GM04504 (cell line): ENCODE results near the gene PHYHD1.

Experiments
- DNase-seq: peaks from one replicate; pipeline ENCODE4 v3.0.0-alpha.2; 2012; ENCODE audit warnings: low read depth

Gene PHYHD1

DNA sequence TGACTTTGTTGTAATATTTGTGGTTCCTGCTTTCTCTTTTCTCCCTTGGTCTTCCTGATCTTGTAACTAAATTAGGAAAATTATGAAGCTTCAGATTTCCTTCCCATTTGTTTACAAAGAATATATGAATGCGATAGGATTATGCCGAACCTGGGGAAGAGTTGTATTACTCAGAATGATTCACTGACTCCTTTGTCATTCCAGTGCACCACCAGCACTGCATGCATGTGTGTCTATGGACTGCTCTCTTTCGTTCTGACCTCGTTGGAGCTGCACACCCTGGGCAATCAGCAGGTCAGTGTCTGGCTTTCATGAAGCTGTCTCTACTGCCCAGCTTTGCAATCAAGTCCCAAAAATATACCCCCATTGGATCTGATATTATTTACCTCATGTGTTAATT is 52.2 kb downstream of the PHYHD1 start:
- peak; percentile 16 for DNase-seq

DNA sequence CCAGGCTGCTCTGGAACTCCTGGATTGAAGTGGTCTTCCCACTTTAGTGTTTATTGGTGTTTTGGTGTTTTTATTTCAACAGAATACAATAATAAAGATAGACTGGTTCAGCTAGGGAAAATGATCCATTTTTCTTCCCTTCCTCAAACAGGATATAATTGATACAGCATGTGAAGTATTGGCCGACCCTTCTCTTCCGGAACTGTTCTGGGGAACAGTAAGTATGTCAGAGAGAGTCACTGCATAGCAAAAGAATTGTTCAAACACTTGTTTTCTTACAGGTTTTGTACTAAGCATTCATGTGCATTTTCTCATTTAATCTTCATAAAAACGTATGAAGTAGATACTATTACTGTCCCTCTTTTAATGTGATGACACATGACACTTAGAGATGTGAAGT is 58.3 kb downstream of the PHYHD1 start:
- DNase-seq: no peak

DNA sequence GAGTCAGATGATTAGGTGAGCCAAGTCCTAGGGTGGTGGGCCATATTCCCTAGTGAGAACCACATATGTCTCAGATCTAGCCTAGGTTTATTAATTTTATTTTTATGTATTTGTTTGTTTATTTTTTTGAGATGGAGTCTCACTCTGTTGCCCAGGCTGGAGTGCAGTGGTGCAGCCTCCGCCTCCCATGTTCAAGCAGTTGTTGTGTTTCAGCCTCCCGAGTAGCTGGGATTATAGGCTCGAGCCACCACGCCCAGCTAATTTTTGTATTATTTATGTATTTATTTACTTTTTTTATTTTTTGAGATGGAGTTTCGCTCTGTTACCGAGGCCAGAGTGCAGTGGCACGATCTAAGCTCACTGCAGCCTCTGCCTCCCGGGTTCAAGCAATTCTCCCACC is 62.8 kb downstream of the PHYHD1 start:
- DNase-seq: no peak

DNA sequence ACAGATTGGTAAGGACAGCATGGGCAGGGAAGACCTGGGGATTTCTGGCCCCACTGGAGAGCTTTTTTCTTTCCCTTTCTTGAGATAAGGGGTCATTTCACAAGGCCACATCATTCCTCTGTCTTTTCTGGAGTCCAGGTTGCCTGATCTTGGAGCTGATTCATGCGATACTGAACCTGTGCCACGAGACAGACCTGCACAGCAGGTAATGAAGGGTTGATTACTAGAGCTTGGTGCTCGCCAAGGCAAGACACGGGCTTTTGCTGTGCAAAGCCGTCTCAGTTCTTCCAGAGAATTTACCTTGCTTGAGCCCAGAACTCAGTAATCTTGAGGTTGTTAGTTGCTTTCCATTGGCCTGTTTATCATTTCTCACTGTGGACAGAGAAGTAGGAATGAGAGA is 65.9 kb downstream of the PHYHD1 start:
- no peak for DNase-seq

DNA sequence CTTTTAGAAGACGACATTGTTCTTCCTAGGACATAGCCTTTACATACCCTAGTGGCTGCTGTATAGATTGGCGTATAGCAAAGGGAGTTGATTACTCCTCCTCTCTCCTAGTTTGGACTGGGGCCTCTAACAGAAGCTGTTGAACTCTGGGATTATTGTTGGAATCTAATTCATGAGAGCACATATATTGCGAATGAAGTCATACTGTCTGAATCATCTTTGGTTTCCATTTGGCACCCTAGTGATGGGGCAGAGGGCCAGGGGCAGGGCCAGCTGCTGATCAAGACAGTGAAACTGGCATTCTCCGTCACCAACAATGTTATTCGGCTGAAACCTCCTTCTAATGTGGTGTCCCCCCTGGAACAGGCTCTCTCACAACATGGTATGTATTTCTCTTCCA is 67.0 kb downstream of the PHYHD1 start:
- DNase-seq: peak; percentile 52
